ENCODE data around the gene EIF3K. TPM values are rescaled to one million over a fixed set of nuclear protein-coding genes. Genes with fewer than 3 reads are reported as not detected.
A peak's percentile ranks its signal among the peaks of the same experiment; 100 is the strongest.

EIF3K gene
- total and polyA plus RNA-seq, 2 of the 13 experiments (the other 11 are each of a cell fraction or from before 2014, with no cell fraction given) = 179 to 258 TPM

DNA sequence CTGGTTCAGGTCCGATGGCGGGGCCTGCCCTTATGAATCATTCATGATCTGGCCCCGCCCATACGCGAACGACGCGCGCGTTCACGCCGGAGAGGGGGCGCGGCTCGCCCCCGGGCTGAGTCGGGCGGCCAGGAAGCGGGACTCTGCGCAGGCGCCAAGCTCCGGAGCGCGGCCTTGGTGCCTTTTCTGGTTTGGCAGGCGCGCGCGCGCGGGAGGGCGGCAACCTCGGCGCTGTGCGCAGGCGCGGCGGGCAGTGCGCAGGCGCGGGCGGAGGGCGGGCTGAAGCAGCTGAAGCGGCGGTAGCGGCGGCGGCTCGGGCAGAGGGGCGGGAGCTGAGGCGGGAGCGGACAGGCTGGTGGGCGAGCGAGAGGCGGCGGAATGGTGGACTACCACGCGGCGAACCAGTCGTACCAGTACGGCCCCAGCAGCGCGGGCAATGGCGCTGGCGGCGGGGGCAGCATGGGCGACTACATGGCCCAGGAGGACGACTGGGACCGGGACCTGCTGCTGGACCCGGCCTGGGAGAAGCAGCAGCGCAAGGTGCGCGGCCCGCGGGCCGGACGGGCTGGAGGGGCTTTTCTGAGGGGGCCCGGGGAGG lies 28.5 kb downstream of the EIF3K start, which contains the start of gene ACTN4 (continued):
- TF ChIP-seq, protein P1, sequence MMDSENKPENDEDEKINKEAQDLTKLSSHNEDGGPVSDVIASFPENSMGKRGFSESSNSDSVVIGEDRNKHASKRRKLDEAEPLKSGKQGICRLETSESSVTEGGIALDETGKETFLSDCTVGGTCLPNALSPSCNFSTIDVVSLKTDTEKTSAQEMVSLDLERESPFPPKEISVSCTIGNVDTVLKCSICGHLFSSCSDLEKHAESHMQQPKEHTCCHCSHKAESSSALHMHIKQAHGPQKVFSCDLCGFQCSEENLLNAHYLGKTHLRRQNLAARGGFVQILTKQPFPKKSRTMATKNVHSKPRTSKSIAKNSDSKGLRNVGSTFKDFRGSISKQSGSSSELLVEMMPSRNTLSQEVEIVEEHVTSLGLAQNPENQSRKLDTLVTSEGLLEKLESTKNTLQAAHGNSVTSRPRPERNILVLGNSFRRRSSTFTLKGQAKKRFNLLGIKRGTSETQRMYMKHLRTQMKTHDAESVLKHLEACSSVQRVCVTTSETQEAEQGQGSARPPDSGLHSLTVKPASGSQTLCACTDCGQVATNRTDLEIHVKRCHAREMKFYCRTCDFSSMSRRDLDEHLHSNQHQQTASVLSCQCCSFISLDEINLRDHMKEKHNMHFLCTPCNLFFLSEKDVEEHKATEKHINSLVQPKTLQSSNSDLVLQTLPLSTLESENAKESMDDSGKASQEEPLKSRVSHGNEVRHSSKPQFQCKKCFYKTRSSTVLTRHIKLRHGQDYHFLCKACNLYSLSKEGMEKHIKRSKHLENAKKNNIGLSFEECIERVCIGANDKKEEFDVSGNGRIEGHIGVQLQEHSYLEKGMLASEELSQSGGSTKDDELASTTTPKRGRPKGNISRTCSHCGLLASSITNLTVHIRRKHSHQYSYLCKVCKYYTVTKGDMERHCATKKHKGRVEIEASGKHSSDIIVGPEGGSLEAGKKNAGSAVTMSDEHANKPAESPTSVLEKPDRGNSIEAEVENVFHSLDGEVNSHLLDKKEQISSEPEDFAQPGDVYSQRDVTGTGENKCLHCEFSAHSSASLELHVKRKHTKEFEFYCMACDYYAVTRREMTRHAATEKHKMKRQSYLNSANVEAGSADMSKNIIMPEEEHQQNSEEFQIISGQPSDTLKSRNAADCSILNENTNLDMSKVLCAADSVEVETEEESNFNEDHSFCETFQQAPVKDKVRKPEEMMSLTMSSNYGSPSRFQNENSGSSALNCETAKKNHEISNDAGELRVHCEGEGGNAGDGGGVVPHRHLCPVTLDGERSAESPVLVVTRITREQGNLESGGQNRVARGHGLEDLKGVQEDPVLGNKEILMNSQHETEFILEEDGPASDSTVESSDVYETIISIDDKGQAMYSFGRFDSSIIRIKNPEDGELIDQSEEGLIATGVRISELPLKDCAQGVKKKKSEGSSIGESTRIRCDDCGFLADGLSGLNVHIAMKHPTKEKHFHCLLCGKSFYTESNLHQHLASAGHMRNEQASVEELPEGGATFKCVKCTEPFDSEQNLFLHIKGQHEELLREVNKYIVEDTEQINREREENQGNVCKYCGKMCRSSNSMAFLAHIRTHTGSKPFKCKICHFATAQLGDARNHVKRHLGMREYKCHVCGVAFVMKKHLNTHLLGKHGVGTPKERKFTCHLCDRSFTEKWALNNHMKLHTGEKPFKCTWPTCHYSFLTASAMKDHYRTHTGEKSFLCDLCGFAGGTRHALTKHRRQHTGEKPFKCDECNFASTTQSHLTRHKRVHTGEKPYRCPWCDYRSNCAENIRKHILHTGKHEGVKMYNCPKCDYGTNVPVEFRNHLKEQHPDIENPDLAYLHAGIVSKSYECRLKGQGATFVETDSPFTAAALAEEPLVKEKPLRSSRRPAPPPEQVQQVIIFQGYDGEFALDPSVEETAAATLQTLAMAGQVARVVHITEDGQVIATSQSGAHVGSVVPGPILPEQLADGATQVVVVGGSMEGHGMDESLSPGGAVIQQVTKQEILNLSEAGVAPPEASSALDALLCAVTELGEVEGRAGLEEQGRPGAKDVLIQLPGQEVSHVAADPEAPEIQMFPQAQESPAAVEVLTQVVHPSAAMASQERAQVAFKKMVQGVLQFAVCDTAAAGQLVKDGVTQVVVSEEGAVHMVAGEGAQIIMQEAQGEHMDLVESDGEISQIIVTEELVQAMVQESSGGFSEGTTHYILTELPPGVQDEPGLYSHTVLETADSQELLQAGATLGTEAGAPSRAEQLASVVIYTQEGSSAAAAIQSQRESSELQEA (CRISPR knock-in tag; IDR thresholded peaks at IDR 0.05; ENCODE audit: not compliant biosample characterization) = no peak
- no peak for TF ChIP-seq ZNF737 (CRISPR knock-in tag; IDR thresholded peaks at IDR 0.05; ENCODE audit: borderline replicate concordance)
- TF ChIP-seq MXI1 (IDR thresholded peaks at IDR 0.05; ENCODE audit: borderline replicate concordance, low read depth, low read length) = peak; percentile 83; the same call in 2 of the 3 replicates
- TF ChIP-seq ZNF776 (CRISPR knock-in tag; IDR thresholded peaks at IDR 0.05) = peak; percentile 88
- TF ChIP-seq, protein P2, sequence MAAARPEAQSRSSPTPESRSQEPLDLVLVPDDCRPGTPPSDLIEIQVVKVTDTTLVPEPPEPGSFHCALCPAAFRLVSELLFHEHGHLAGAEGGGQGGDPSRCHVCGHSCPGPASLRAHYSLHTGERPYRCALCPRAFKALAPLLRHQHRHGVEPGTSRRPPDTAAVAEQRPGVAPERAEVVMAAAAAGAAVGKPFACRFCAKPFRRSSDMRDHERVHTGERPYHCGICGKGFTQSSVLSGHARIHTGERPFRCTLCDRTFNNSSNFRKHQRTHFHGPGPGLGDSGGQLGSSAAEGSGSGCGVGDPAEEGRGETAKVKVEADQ (CRISPR knock-in tag; IDR thresholded peaks at IDR 0.05; ENCODE audit: borderline replicate concordance) = peak; percentile 90; the same call in 1 of the 2 replicates
- TF ChIP-seq SOX13 (IDR thresholded peaks at IDR 0.05) = peak; percentile 39; the same call in 1 of the 2 replicates
- TF ChIP-seq SOX13 (CRISPR knock-in tag; conservative IDR thresholded peaks at IDR 0.05 in 1 of 2, IDR thresholded peaks at IDR 0.05 in 1 of 2) = 0 out of 4 replicates have a peak, but pooled peaks of 1 of the 2 experiments have one; percentile 5
- TF ChIP-seq, protein P3, sequence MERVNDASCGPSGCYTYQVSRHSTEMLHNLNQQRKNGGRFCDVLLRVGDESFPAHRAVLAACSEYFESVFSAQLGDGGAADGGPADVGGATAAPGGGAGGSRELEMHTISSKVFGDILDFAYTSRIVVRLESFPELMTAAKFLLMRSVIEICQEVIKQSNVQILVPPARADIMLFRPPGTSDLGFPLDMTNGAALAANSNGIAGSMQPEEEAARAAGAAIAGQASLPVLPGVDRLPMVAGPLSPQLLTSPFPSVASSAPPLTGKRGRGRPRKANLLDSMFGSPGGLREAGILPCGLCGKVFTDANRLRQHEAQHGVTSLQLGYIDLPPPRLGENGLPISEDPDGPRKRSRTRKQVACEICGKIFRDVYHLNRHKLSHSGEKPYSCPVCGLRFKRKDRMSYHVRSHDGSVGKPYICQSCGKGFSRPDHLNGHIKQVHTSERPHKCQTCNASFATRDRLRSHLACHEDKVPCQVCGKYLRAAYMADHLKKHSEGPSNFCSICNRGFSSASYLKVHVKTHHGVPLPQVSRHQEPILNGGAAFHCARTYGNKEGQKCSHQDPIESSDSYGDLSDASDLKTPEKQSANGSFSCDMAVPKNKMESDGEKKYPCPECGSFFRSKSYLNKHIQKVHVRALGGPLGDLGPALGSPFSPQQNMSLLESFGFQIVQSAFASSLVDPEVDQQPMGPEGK (CRISPR knock-in tag; IDR thresholded peaks at IDR 0.05) = 0 out of 2 replicates have a peak, but pooled peaks have one; percentile 11
- no peak for TF ChIP-seq YEATS2 (CRISPR knock-in tag; IDR thresholded peaks at IDR 0.05; ENCODE audit: borderline replicate concordance)
- no peak for TF ChIP-seq IRF2 (CRISPR knock-in tag; IDR thresholded peaks at IDR 0.05)
- peak; percentile 56; the same call in 1 of the 2 replicates for TF ChIP-seq THAP11 (CRISPR knock-in tag; IDR thresholded peaks at IDR 0.05)
- TF ChIP-seq CREB1 (IDR thresholded peaks at IDR 0.05) = peak; percentile 27; the same call in 1 of the 2 replicates
- TF ChIP-seq CREB1 (CRISPR knock-in tag; IDR thresholded peaks at IDR 0.05) = no peak
- TF ChIP-seq ZNF451 (CRISPR knock-in tag; IDR thresholded peaks at IDR 0.05) = peak; percentile 89
- TF ChIP-seq ARID3A (IDR thresholded peaks at IDR 0.05; ENCODE audit: low read depth, low read length) = peak; percentile 64; the same call in 1 of the 2 replicates
- no peak for TF ChIP-seq ZBTB8A (CRISPR knock-in tag; IDR thresholded peaks at IDR 0.05; ENCODE audit: borderline replicate concordance, low read depth)
- TF ChIP-seq DNMT1 (CRISPR knock-in tag; IDR thresholded peaks at IDR 0.05) = peak; percentile 92

All from HepG2 (cell line).